Mucosa of stomach (tissue), 1 donor: ENCODE data around the gene ROM1.

ENCODE experiments used
- H3K27me3 ChIP-seq: one replicate; pipeline ENCODE4 v1.7.0; 2013; ENCODE audit warnings: mild to moderate bottlenecking, low read length; ENCODE audit not compliant: control insufficient read depth, insufficient read depth
- H3K36me3 ChIP-seq: one replicate; pipeline ENCODE4 v1.7.0; 2013; ENCODE audit warnings: low read length; ENCODE audit not compliant: control insufficient read depth, insufficient read depth
- H3K4me1 ChIP-seq: one replicate; pipeline ENCODE4 v1.7.0; 2013; ENCODE audit warnings: mild to moderate bottlenecking, low read length; ENCODE audit not compliant: control insufficient read depth, insufficient read depth
- H3K4me3 ChIP-seq: one replicate; pipeline ENCODE4 v1.7.0; 2013; ENCODE audit warnings: low read length
- H3K9ac ChIP-seq: one replicate; pipeline ENCODE4 v1.7.0; 2013; ENCODE audit warnings: mild to moderate bottlenecking, low read length, moderate library complexity
- H3K9me3 ChIP-seq: one replicate; pipeline ENCODE4 v1.7.0; 2013; ENCODE audit warnings: mild to moderate bottlenecking, low read length, moderate library complexity; ENCODE audit not compliant: control insufficient read depth
- donor health status: Pancreatic carcinoma.

The ROM1 gene

GRCh38 chr11:62592146-62592815 lies 20.8 kb upstream of the ROM1 start:
- Histone ChIP-seq H3K9ac (peak overlapping the region; percentile 87), H3K9me3 (no peaks in the 10 kb centered on the region), H3K4me3 (peak overlapping the region; percentile 56), H3K27me3 (no peaks in the 10 kb centered on the region), H3K4me1 (peaks cover 22% of the 10 kb centered on the region), H3K36me3 (peaks cover 16% of the 10 kb centered on the region)

DNA sequence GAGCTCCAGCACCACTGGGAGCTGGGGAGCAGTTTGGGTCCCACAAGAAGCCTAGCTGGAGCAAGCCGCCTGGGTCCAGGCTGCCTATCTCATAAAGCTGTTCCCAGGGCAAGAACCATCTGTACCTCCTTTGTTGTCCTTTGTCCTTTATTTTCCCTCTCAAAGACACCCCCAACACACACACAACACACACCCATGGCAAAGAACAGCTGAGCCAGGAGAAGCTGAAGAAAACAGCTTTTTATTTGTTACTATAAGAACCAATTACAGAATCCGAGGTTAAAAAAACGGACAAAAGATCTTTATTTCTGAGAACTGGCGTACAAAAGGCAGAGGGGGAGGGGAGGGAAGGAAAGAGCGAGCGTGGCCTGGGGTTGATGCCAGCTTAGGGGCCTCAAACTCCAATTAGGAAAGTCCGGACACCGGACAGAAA lies 20.1 kb upstream of the ROM1 start:
- no peaks in the 10 kb centered on the region for H3K9me3 ChIP-seq
- no peaks in the 10 kb centered on the region for H3K27me3 ChIP-seq
- peaks cover 18% of the 10 kb centered on the region for H3K36me3 ChIP-seq
- H3K9ac ChIP-seq, result no peak overlapping the region
- peaks cover 22% of the 10 kb centered on the region for H3K4me1 ChIP-seq
- no peak overlapping the region for H3K4me3 ChIP-seq

DNA sequence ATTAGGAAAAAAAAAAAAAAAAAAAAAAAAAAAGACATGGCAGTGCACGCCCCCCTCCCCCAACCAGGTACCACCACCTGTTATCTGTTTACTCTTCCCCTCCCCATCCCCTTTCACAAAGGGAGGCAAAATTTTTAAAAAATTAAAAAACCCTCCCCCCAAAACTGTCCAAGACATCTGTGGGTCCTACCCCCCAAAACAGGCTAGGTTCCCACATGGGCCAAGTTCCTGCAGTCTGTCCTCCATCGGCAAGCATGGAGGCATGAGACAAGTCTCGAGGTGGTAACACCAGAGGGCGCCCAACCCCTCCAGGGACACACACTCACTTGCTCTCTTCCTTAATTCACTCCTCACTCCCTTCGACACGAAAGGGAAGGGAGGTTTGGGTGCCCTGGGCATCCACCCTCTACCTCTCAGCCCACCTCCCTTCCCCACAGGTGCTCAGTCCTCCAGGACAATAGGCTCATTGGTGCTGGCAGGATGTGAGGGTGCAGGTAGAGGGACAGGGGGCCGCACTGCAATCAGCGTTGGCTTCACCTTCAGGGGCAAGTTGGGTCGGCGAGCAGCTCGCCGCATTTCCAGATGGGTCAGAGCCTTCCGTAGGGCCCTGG lies 19.5 kb upstream of the ROM1 start:
- Histone ChIP-seq H3K36me3 (peaks cover 21% of the 10 kb centered on the region), H3K9ac (no peak overlapping the region), H3K27me3 (no peaks in the 10 kb centered on the region), H3K4me3 (no peak overlapping the region), H3K4me1 (peaks cover 22% of the 10 kb centered on the region), H3K9me3 (no peaks in the 10 kb centered on the region)

GRCh38 chr11:62595124-62595523 lies 17.9 kb upstream of the ROM1 start:
- peaks cover 21% of the 10 kb centered on the region for H3K36me3 ChIP-seq
- peaks cover 31% of the 10 kb centered on the region for H3K4me1 ChIP-seq
- no peak overlapping the region for H3K9ac ChIP-seq
- no peak overlapping the region for H3K4me3 ChIP-seq
- no peaks in the 10 kb centered on the region for H3K27me3 ChIP-seq
- no peaks in the 10 kb centered on the region for H3K9me3 ChIP-seq

DNA sequence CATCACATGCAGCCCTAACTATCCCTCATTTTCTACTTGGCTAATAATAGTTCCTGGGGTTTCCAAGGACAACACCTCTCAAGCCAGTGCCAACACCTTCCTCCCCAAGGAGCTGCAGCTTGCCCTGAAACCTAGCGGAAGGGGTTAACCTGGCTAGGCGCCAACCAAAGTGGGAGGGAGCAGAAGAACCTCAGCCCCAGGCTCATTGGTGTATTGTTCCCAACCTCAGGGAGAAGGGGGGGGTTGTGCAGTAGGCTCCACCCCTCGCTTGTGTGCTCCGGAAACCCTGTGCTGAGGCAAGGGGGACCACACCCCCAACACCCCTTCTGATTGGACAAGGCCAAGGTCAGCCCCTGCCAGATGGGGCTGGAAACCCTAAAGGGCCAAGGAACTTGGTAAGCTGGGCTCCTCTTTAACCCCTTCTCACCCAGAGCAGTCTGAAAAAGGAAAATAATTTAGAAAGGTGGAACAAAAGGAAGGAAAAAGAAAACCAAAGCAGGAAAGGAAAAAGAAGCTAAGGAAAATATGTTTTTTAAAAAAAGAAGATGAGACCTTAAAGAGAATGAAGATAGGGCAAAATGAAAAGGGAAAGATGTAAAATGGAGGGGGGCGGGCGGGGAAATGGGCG lies 13.9 kb upstream of the ROM1 start:
- peak overlapping the region; percentile 86 for H3K9ac ChIP-seq
- H3K4me3 ChIP-seq, result no peak overlapping the region
- H3K27me3 ChIP-seq, result no peaks in the 10 kb centered on the region
- peaks cover 24% of the 10 kb centered on the region for H3K4me1 ChIP-seq
- H3K36me3 ChIP-seq, result peaks cover 15% of the 10 kb centered on the region
- H3K9me3 ChIP-seq, result no peaks in the 10 kb centered on the region

GRCh38 chr11:62599901-62600300 lies 13.2 kb upstream of the ROM1 start:
- Histone ChIP-seq H3K4me3 (peak overlapping the region; percentile 33), H3K9me3 (no peaks in the 10 kb centered on the region), H3K36me3 (peaks cover 11% of the 10 kb centered on the region), H3K9ac (peak overlapping the region; percentile 86), H3K4me1 (peaks cover 24% of the 10 kb centered on the region), H3K27me3 (no peaks in the 10 kb centered on the region)

DNA sequence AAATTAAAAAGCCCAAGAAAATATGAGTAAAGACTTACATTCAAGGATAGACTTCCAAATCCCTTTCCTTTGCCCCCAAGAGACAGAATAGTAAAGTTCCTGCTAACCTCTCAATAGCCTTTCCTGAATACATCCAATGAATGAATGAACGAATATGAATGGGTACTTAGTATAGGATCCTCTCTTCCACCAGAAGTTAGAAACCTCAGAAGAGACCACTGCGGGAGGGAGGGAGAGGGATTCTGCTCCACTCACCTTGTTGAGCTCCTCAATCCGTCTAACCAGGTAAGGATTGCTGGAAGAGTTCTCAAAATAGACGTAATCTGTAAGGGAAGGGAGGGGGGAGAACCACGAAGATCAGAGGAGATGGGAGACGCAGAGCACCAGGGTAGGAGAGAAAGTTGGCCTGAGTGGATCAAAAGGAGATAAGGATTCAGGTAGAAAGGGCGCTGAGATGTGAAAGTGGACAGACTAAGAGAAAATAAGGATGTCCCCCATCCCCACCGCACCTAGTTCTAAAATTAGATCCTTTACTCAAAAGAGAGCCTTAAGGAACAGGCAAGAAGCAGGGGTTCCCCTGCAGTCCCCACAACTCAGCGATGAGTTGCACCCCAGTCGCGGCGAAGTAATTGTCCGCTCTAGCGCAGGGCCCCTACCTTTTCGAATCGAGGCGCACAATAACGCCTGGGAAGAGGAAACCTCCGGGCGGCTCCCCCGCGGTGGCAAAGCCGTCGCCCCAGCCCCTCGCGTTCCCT lies 12.5 kb upstream of the ROM1 start:
- no peaks in the 10 kb centered on the region for H3K9me3 ChIP-seq
- peak overlapping the region; percentile 86 for H3K9ac ChIP-seq
- H3K27me3 ChIP-seq, result no peaks in the 10 kb centered on the region
- peak overlapping the region; percentile 33 for H3K4me3 ChIP-seq
- H3K4me1 ChIP-seq, result peaks cover 24% of the 10 kb centered on the region
- peaks cover 11% of the 10 kb centered on the region for H3K36me3 ChIP-seq

DNA sequence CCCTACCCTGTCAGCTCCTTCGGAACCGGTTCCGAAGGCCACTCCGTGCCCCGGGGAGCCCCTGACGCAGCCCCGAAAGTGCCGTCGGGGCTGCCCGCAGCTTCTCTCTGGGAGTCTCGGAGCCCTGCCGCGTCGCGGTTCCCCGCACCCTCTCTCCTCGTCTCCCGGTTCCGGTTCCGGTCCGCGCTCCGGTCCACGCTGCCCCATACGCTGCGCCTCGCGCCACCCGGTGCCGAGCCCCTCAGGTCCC lies 12.0 kb upstream of the ROM1 start:
- Histone ChIP-seq H3K4me1 (peaks cover 24% of the 10 kb centered on the region), H3K9me3 (no peaks in the 10 kb centered on the region), H3K9ac (peak overlapping the region; percentile 86), H3K4me3 (peak overlapping the region; percentile 33), H3K27me3 (no peaks in the 10 kb centered on the region), H3K36me3 (peaks cover 11% of the 10 kb centered on the region)

- Histone ChIP-seq H3K9me3 (no peaks in the 10 kb centered on the region), H3K4me3 (peak within 1 kb of the TSS; percentile 77), H3K36me3 (peaks cover 11% of the 10 kb centered on the region), H3K4me1 (peaks cover 24% of the 10 kb centered on the region), H3K27me3 (no peaks in the 10 kb centered on the region), H3K9ac (peak within 1 kb of the TSS; percentile 86)
These were observed 11.5 kb upstream of the ROM1 start, which contains the start of gene MTA2 for GRCh38 chr11:62601372-62602140. MTA2 (minus strand) TSS chr11:62601865; CDS start chr11:62601450, 415 bp downstream.

DNA sequence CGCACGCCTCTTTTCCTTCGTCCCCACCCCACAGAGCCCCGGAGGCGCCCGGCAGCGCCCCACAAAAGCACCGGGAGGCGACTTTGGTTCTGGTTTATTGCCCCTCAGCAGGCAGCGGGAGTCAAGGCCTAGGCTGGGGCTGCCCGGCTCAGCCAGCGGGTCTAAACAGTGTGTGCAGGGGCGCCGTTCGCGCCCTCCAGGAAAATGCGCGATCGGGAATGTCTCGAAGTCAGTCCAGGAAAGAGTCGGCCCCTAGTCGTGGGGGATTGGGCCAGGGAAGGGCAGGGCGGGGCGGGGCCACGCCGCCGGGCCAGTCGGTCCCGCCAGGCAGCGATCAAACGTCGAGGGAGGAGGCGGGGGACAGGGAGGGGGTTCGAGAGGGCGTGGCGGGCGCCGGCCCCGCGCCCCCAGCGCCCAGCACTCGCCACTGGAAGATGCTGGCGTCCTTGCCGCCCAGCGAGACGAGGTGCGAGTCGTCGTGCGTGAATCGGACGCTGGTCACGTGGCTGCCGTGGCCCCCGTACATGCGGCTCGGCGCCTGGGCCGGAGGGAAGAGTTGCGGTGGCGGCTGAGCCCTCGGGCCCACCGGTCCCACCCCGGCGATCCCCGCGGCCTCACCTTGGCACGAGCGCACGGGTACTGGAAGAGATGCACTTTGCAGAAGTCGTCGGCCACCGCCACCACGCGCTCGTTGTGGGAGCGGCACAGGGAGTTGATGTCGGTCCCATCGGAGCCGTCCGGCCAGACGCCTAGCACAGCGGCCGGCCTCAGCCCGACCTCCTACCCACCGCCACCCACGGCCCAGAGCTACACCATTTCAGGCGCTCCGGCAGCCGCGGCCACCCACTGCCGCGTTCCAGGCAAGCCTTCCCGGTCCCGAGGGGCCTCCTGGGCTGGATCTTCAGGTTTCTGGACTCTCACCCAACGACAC lies 10.7 kb upstream of the ROM1 start:
- Histone ChIP-seq H3K27me3 (no peaks in the 10 kb centered on the region), H3K4me1 (peaks cover 24% of the 10 kb centered on the region), H3K9me3 (no peaks in the 10 kb centered on the region), H3K36me3 (peaks cover 9% of the 10 kb centered on the region), H3K4me3 (peak overlapping the region; percentile 77), H3K9ac (peak overlapping the region; percentile 86)

GRCh38 chr11:62603072-62603408 lies 10.0 kb upstream of the ROM1 start:
- Histone ChIP-seq H3K4me3 (no peak overlapping the region), H3K9ac (peak overlapping the region; percentile 86), H3K4me1 (peaks cover 24% of the 10 kb centered on the region), H3K27me3 (no peaks in the 10 kb centered on the region), H3K36me3 (peaks cover 3% of the 10 kb centered on the region), H3K9me3 (no peaks in the 10 kb centered on the region)
